Thyroid gland (tissue), 4 donors: ENCODE data around the gene EML6.

ENCODE experiments used
- POLR2A ChIP-seq, 2 donors: fragments of 450-650 bp; IDR thresholded peaks; one replicate each; pipeline ENCODE4 v1.6.1; 2017; ENCODE audit warnings: antibody characterized with exemption in 2 of 2, mild to moderate bottlenecking in 2 of 2, moderate library complexity in 1 of 2
- TF ChIP-seq, protein P1 (sequence below), 6 experiments: fragments of 200-600 bp in 3 of 6; fragments of 450-650 bp in 3 of 6; sonication (generic) in 3 of 6; IDR thresholded peaks; one replicate each; pipeline ENCODE4 v1.5.1; 2016 to 2019; ENCODE audit warnings: antibody characterized with exemption in 6 of 6, mild to moderate bottlenecking in 2 of 6, inconsistent platforms in 1 of 6, moderate library complexity in 1 of 6

DNA sequence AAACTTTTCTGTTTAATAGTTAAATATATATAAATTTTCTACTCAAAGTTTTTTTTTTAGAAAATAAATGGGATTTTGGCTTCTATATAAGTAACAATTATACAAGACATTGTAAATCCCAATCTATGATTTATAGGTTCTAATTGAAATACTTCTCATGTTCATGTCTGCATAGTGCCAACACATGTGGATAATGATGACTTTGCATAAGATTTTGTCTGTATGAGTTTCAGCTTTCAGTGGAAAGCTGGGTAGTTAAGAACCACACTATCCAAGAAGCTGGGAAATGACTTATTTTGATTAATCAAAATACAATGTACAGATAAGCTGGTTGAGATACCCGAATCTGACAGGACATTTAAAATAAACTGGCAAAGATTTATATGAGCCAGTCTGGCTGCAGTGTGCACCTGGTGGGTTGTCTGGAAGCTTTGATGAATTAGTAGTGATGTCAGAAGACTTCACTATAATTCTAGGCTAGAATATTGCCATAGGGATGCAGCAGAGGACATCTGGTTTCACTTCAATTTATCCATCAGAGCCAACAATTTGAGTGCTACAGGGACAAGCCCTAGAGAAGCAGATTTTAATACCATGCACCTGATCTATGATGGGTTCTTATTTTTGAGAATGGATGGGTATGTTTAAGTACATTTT, 45.4 kb downstream of the EML6 start:
- TF ChIP-seq, protein P1, sequence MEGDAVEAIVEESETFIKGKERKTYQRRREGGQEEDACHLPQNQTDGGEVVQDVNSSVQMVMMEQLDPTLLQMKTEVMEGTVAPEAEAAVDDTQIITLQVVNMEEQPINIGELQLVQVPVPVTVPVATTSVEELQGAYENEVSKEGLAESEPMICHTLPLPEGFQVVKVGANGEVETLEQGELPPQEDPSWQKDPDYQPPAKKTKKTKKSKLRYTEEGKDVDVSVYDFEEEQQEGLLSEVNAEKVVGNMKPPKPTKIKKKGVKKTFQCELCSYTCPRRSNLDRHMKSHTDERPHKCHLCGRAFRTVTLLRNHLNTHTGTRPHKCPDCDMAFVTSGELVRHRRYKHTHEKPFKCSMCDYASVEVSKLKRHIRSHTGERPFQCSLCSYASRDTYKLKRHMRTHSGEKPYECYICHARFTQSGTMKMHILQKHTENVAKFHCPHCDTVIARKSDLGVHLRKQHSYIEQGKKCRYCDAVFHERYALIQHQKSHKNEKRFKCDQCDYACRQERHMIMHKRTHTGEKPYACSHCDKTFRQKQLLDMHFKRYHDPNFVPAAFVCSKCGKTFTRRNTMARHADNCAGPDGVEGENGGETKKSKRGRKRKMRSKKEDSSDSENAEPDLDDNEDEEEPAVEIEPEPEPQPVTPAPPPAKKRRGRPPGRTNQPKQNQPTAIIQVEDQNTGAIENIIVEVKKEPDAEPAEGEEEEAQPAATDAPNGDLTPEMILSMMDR (IDR thresholded peaks at IDR 0.05) = no peak
- TF ChIP-seq POLR2A (IDR thresholded peaks at IDR 0.05) = no peak
